Activated naive CD8-positive, alpha-beta T cell (primary cell): ENCODE data around the gene SEMA4C.
"Not testable (repeated sequence)": the region's sequence is repeated elsewhere in the genome, so short reads cannot be mapped to it uniquely, and the experiment has no call there.

ENCODE experiments used
- H3K27ac Mint-ChIP-seq: one replicate; pipeline ENCODE4 v1.8.0; 2021; ENCODE audit warnings: mixed read lengths
- H3K27me3 Mint-ChIP-seq: one replicate; pipeline ENCODE4 v1.8.0; 2021; ENCODE audit warnings: mixed read lengths
- H3K36me3 Mint-ChIP-seq: one replicate; pipeline ENCODE4 v1.8.0; 2021; ENCODE audit warnings: mixed read lengths
- H3K4me1 Mint-ChIP-seq: one replicate; pipeline ENCODE4 v1.8.0; 2021; ENCODE audit warnings: low read depth, mixed read lengths
- H3K4me3 Mint-ChIP-seq: one replicate; pipeline ENCODE4 v1.8.0; 2021; ENCODE audit warnings: mild to moderate bottlenecking, mixed read lengths
- H3K9me3 Mint-ChIP-seq: one replicate; pipeline ENCODE4 v1.8.0; 2021; ENCODE audit warnings: low read depth, mixed read lengths

The SEMA4C gene

DNA sequence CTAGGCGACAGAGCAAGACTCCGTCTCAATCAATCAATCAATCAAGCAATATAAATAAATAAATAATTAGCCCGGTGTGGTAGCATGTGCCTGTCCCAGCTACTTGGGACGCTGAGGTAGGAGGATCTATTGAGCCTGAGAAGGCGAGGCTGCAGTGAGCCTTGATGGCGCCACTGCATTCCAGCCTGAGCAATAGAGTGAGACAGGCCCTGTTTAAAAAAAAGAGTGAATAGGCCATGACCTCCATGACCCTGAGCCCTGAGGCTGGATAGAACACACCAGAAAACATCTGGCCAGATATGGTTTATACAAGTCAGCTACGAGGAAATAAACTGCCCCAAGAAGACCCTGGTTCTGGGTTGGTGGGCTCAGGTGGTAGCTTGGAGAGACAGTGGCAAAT, 20.4 kb upstream of the SEMA4C start:
- H3K9me3 Mint-ChIP-seq = no peaks in the 10 kb centered on the region
- peaks cover 36% of the 10 kb centered on the region for H3K4me1 Mint-ChIP-seq
- no peak overlapping the region for H3K4me3 Mint-ChIP-seq
- H3K36me3 Mint-ChIP-seq = no peaks in the 10 kb centered on the region
- H3K27ac Mint-ChIP-seq = no peak overlapping the region
- H3K27me3 Mint-ChIP-seq = no peaks in the 10 kb centered on the region

DNA sequence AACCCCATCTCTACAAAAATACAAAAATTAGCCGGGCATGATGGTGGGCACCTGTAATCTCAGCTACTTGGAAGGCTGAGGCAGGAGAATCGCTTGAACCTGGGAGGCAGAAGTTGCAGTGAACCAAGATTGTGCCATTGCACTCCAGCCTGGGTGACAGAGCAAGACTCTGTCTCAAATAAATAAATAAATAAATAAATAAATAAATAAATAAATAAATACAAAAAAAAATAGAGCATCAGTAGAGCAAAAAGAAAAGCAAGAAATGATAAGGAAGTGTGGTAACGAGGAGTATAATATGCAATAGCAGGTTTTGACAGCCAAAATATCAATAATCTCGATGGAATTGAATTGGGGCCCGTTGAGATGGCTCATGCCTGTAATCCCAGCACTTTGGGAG, 19.6 kb upstream of the SEMA4C start:
- peaks cover 32% of the 10 kb centered on the region for H3K4me1 Mint-ChIP-seq
- H3K9me3 Mint-ChIP-seq, H3K4me3 Mint-ChIP-seq, H3K27ac Mint-ChIP-seq, H3K36me3 Mint-ChIP-seq, H3K27me3 Mint-ChIP-seq: not testable (repeated sequence)

DNA sequence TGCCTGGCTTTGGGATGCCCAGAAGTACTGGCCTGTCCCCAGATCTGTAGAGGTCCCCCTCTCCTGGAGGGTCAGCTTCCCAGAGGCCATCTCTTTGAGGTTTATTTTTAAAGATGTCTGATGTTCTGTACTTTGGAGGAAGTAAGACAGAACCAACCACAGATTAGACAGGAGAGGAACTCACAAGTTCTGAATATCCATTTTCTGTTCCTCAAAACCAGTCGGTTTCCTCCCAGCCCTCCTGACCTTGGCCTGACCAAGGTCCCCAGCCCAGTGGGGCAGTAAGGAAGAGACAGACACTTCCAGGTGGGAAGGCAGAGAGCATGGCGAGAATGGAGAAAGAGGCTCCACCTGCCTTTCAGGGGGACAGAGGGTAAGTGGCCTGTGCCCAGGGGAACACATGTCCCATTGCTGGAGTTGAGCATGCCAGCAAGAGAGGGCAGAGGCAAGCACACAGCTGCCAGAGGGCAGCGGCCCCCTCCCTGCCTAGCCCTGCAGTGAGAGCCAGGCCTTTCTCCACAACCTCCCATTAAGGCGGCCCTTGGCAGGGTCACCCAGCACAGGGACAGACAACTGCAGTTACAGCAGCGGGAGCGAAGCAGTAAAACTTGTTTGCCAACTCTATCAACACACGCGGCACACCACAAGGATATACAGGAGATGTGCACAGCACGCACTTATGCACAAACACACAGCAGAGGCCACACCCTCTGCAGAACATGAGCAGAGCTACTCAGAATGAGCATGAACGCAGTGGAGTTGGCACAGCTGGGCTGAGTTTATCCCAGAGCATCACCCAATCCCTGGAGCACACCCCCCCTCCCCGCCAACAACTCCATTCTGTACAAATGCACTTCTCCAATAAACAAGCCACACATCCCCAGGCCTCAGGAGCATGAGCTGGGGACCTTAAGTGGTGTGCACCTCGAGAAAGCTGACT, 18.5 kb upstream of the SEMA4C start:
- no peaks in the 10 kb centered on the region for H3K27me3 Mint-ChIP-seq
- no peaks in the 10 kb centered on the region for H3K36me3 Mint-ChIP-seq
- H3K9me3 Mint-ChIP-seq = no peaks in the 10 kb centered on the region
- H3K4me1 Mint-ChIP-seq = peaks cover 31% of the 10 kb centered on the region
- no peak overlapping the region for H3K4me3 Mint-ChIP-seq
- no peak overlapping the region for H3K27ac Mint-ChIP-seq

- H3K27me3 Mint-ChIP-seq = no peaks in the 10 kb centered on the region
- H3K27ac Mint-ChIP-seq = no peak overlapping the region
Observed at GRCh38 chr2:96887493-96888012, 17.7 kb upstream of the SEMA4C start.

GRCh38 chr2:96885432-96886347, 15.8 kb upstream of the SEMA4C start:
- Mint-ChIP-seq H3K27me3 (no peaks in the 10 kb centered on the region), H3K27ac (no peak overlapping the region), H3K9me3 (no peaks in the 10 kb centered on the region), H3K4me1 (peaks cover 6% of the 10 kb centered on the region), H3K36me3 (no peaks in the 10 kb centered on the region), H3K4me3 (no peak overlapping the region)

More at GRCh38 chr2:96887493-96888012, 17.7 kb upstream of the SEMA4C start:
- no peaks in the 10 kb centered on the region for H3K9me3 Mint-ChIP-seq
- no peaks in the 10 kb centered on the region for H3K36me3 Mint-ChIP-seq
- H3K4me1 Mint-ChIP-seq = peaks cover 24% of the 10 kb centered on the region
- no peak overlapping the region for H3K4me3 Mint-ChIP-seq

DNA sequence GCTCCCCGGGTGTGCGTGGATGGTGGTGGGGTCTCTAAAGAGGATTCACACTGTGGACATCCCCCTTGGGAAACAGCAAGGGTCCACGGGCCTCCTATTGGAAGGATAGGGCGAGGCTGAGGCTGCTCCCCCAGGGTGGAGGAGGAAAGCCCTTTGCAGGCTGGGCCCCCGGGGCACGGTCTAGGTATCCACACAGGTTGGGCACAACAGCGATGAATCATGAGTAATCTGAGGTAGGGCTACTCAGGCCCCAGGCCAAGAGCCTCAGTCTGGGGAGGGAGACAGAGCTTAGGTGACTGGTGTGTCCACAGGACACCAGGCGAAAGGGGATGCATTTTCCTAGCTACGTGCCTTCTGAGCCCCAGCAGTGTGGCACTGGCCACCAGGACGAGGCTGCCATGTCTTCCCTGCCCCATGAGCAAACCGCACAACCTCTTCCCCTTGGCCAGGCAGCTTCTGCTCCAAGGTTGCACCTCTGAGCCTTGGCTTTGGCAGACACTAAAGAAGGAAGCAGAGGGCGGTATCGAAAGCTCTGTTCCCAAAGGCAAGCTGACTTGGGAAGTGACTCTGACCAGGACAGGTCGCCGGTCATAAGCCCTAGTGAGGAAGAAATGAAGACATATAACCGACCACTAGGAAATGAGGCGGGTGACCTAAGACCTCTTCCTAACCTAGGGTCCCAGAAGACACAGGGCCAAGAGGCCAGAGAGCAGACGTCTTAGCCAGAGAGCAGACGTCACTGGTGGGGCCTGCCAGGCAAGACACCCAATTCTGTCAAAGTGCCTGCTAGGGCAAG, 14.6 kb upstream of the SEMA4C start:
- no peaks in the 10 kb centered on the region for H3K36me3 Mint-ChIP-seq
- H3K9me3 Mint-ChIP-seq = no peaks in the 10 kb centered on the region
- H3K27me3 Mint-ChIP-seq = no peaks in the 10 kb centered on the region
- peaks cover 3% of the 10 kb centered on the region for H3K4me1 Mint-ChIP-seq
- H3K4me3 Mint-ChIP-seq = no peak overlapping the region
- H3K27ac Mint-ChIP-seq = no peak overlapping the region

- H3K27me3 Mint-ChIP-seq = no peaks in the 10 kb centered on the region
- H3K9me3 Mint-ChIP-seq = no peaks in the 10 kb centered on the region
- H3K27ac Mint-ChIP-seq = no peak overlapping the region
- H3K36me3 Mint-ChIP-seq = no peaks in the 10 kb centered on the region
- H3K4me1 Mint-ChIP-seq = peaks cover 3% of the 10 kb centered on the region
- H3K4me3 Mint-ChIP-seq = no peak overlapping the region
Observed at GRCh38 chr2:96883306-96883705, 13.4 kb upstream of the SEMA4C start.

DNA sequence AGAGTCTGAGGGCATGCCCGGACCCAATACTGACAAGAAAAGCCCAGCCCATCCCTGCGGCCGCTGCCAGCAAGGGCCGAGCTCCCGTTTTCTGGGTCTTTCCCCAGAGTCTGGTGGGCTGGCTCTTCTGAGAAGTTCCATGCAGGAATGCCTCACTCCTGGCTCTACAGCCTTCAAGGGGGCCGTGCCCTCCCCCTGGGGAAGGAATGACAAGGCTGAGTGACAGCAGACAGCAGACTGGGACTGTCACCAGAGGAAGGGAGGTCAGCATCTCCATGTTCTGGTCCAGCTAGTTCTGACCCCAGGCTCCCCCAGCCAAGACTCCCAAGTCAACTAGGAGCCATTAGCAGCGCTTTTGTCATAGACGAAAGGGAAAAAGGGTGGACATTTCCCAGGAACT, 13.0 kb upstream of the SEMA4C start:
- H3K27me3 Mint-ChIP-seq = no peaks in the 10 kb centered on the region
- H3K4me1 Mint-ChIP-seq = peaks cover under 1% of the 10 kb centered on the region
- no peaks in the 10 kb centered on the region for H3K36me3 Mint-ChIP-seq
- no peak overlapping the region for H3K27ac Mint-ChIP-seq
- H3K9me3 Mint-ChIP-seq = no peaks in the 10 kb centered on the region
- H3K4me3 Mint-ChIP-seq = no peak overlapping the region

DNA sequence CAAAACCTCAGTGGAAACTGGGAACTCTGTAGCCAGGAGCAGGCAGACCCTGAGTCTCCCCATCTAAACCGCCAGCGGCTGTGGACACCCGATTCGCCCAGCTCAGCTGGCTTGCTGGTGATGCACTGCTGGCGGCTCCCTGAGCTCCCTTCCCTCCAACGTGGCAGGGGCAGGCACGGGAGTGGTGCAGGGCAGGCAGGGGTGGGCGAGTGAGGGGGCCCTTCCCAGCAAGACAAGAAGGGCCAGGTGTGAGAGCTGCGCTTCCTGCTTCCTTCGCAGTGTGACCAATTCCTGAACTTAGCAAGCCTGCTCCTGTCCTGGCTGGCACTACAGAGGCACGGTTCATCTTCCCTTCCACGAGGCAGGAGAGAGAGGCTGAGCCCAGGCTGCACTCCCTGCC, 12.3 kb upstream of the SEMA4C start:
- Mint-ChIP-seq H3K36me3 (no peaks in the 10 kb centered on the region), H3K27me3 (no peaks in the 10 kb centered on the region), H3K9me3 (no peaks in the 10 kb centered on the region), H3K4me3 (no peak overlapping the region), H3K4me1 (no peaks in the 10 kb centered on the region), H3K27ac (no peak overlapping the region)

GRCh38 chr2:96881349-96882195, 11.7 kb upstream of the SEMA4C start:
- no peaks in the 10 kb centered on the region for H3K36me3 Mint-ChIP-seq
- H3K27me3 Mint-ChIP-seq = no peaks in the 10 kb centered on the region
- no peak overlapping the region for H3K27ac Mint-ChIP-seq
- no peaks in the 10 kb centered on the region for H3K4me1 Mint-ChIP-seq
- H3K9me3 Mint-ChIP-seq = no peaks in the 10 kb centered on the region
- H3K4me3 Mint-ChIP-seq = no peak overlapping the region

DNA sequence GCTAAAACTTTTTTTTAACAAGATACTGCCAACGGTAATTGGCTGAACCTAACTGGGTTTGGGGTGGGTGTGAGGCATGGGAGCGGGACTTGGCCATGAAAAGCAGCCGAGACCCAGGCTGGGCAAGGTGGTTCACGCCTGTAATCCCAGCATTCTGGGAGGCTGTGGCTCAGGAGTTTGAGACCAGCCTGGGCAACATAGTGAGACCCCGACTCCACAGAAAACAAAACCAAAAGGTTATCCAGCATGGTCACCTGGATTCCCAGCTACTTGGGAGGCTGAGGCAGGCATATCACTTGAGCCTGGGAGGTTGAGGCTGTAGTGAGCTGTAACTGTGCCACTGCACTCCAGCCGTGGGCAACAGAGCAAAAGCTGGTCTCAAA, 11.0 kb upstream of the SEMA4C start:
- no peak overlapping the region for H3K4me3 Mint-ChIP-seq
- no peak overlapping the region for H3K27ac Mint-ChIP-seq
- H3K27me3 Mint-ChIP-seq = no peaks in the 10 kb centered on the region
- no peaks in the 10 kb centered on the region for H3K9me3 Mint-ChIP-seq
- no peaks in the 10 kb centered on the region for H3K4me1 Mint-ChIP-seq
- H3K36me3 Mint-ChIP-seq = no peaks in the 10 kb centered on the region

DNA sequence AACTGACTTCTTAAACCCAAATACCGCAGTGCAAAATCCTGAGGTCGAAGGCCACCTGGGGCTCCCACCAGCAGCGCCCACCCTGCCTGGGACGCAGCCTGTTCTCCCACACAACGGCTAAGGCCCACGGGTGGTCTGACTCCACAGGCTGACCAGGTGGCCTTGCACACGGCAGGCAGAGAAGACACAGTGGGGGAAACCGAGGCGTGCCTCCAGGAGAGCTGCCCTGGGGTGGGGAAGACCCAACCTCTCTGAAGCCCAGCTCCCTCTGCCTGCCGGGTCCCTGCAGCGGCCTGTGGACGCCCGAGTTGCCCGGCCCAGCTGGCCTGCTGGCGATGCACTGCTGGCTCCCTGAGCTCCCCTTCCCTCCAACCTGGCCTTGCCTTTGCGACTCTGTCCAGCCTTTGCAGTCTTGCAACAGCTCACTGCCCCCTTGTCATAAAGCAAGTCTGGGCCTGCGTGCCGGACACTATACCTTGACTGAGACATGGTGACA, 9.7 kb upstream of the SEMA4C start:
- no peak overlapping the region for H3K27ac Mint-ChIP-seq
- H3K36me3 Mint-ChIP-seq = no peaks in the 10 kb centered on the region
- H3K4me3 Mint-ChIP-seq = no peak overlapping the region
- no peaks in the 10 kb centered on the region for H3K27me3 Mint-ChIP-seq
- no peaks in the 10 kb centered on the region for H3K9me3 Mint-ChIP-seq
- H3K4me1 Mint-ChIP-seq = peaks cover 10% of the 10 kb centered on the region

DNA sequence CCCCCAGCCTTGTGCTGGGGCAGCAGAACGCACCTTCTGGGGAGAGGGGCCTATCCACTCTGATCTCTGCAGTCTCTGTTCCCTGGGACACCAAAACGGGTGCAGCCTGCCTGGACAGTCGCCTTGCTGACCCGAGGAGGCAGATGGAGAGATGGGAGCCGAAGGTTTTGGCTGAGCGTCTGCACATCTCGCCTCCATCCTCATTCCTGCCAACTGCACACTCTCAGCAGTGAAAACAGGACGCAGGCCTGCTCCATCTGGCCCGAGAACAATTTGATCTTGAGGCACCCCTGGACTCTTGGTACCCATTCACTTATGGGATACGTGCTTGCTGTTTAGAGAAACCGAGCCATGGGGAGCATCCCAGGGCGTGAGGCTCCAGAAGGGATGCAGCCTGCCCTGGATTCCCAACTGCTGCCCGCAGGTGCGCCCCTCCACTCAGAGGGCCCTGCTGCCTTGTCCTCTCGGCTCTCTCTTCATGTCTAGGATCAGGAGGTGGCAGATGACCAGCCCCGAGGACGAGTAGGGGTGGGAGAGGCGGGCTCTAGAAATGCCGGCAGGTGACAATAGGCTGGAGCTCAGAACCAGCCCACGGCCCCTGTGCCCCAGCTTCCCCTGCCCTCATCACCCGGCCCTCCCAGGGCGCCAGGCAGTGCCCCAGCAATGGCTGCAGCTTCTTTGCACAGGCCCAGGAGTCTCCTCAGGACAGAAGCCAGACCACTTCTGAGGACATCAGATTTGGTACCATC, 9.1 kb upstream of the SEMA4C start:
- Mint-ChIP-seq H3K27ac (no peak overlapping the region), H3K4me1 (peaks cover 17% of the 10 kb centered on the region), H3K36me3 (no peaks in the 10 kb centered on the region), H3K9me3 (no peaks in the 10 kb centered on the region), H3K4me3 (no peak overlapping the region), H3K27me3 (no peaks in the 10 kb centered on the region)
